Bronchial epithelial cell (primary cell): ENCODE measurements around the gene CHKB. TPM values are rescaled to one million over a fixed set of nuclear protein-coding genes. Genes with fewer than 3 reads are reported as not detected.
"Not testable (repeated sequence)": the region's sequence is repeated elsewhere in the genome, so short reads cannot be mapped to it uniquely, and the experiment has no call there.

ENCODE experiments used
- DNase-seq: peaks from one replicate; pipeline ENCODE4 v3.0.0-alpha.2; 2010; ENCODE audit warnings: low read depth
- FAIRE-seq: peaks from 2 replicates; lab custom pipeline; 2011; peaks lifted over from hg19 to GRCh38; lab: Jason Lieb, UNC
- H3K27me3 ChIP-seq: 2 replicates; pipeline ENCODE4 v1.5.1; 2011; ENCODE audit warnings: low read length; ENCODE audit not compliant: control insufficient read depth, insufficient read depth
- H3K36me3 ChIP-seq: 2 replicates; pipeline ENCODE4 v1.5.1; 2011; ENCODE audit warnings: low read length; ENCODE audit not compliant: control insufficient read depth, insufficient read depth
- H3K4me3 ChIP-seq: 2 replicates; pipeline ENCODE4 v1.5.1; 2011; ENCODE audit warnings: mild to moderate bottlenecking, low read depth, low read length, control low read depth
- CTCF ChIP-seq: IDR thresholded peaks from 2 replicates; pipeline ENCODE4 v1.5.1; 2011; ENCODE audit warnings: mild to moderate bottlenecking, moderate library complexity, low read length, control low read depth, inconsistent platforms; ENCODE audit not compliant: insufficient read depth, severe bottlenecking
- total RNA-seq: library from RNA; depleted of rRNA; stranded (reverse); fragments of >200 nt; gene quantifications from 2 replicates; pipeline ENCODE4 v1.2.1, GENCODE V29; 2014

Gene CHKB
- total RNA-seq, 1 donor from 2014 or later: 27.6 TPM

- TF ChIP-seq CTCF: peak; percentile 34
- DNase-seq (peak; percentile 62), FAIRE-seq (peak; percentile 52)
- Histone ChIP-seq H3K27me3 (no peaks in the 10 kb centered on the region), H3K36me3 (peaks cover 8% of the 10 kb centered on the region), H3K4me3 (no peak overlapping the region)
Measured at GRCh38 chr22:50622723-50623327, 40.2 kb upstream of the CHKB start.

GRCh38 chr22:50621948-50622722, 39.5 kb upstream of the CHKB start:
- H3K27me3 ChIP-seq: no peaks in the 10 kb centered on the region
- DNase-seq: peak; percentile 67
- H3K36me3 ChIP-seq: peaks cover 8% of the 10 kb centered on the region
- peak; percentile 58 for TF ChIP-seq CTCF
- peak overlapping the region; percentile 32 for H3K4me3 ChIP-seq
- FAIRE-seq: no peak

GRCh38 chr22:50621356-50621880, 38.8 kb upstream of the CHKB start:
- FAIRE-seq (no peak), DNase-seq (peak; percentile 21)

GRCh38 chr22:50620593-50621355, 38.1 kb upstream of the CHKB start:
- Histone ChIP-seq H3K27me3 (no peaks in the 10 kb centered on the region), H3K36me3 (peaks cover 4% of the 10 kb centered on the region), H3K4me3 (peak overlapping the region; percentile 0)
- no peak for FAIRE-seq
- no peak for TF ChIP-seq CTCF
- DNase-seq: peak; percentile 32

More at GRCh38 chr22:50621356-50621880, 38.8 kb upstream of the CHKB start:
- H3K36me3 ChIP-seq: peaks cover 6% of the 10 kb centered on the region
- H3K27me3 ChIP-seq: no peaks in the 10 kb centered on the region
- TF ChIP-seq CTCF: no peak
- H3K4me3 ChIP-seq: peak overlapping the region; percentile 32

- not testable (repeated sequence) for H3K4me3 ChIP-seq, FAIRE-seq, DNase-seq, H3K36me3 ChIP-seq, H3K27me3 ChIP-seq
Measured at GRCh38 chr22:50614296-50614695, 31.6 kb upstream of the CHKB start.
